HG02981 (cell line): ENCODE data around the gene RIC8A.
"Not testable (repeated sequence)": the region's sequence is repeated elsewhere in the genome, so short reads cannot be mapped to it uniquely, and the experiment has no call there.

Experiments
- ATAC-seq: cut with Tn5 transposase; IDR thresholded peaks from one replicate; pipeline ENCODE4 v1.9.1; 2021; ENCODE audit warnings: mild to moderate bottlenecking, moderate library complexity; ENCODE audit not compliant: unreplicated experiment

RIC8A gene

GRCh38 chr11:217704-218103 lies 10.2 kb downstream of the RIC8A start:
- ATAC-seq: no peak

- ATAC-seq: no peak
Observed at GRCh38 chr11:218815-219593, 11.5 kb downstream of the RIC8A start.

GRCh38 chr11:220641-221215 lies 13.2 kb downstream of the RIC8A start:
- not testable (repeated sequence) for ATAC-seq

- ATAC-seq: no peak
Observed at GRCh38 chr11:221539-221938, 14.0 kb downstream of the RIC8A start.

GRCh38 chr11:221998-222789 lies 14.7 kb downstream of the RIC8A start:
- ATAC-seq: no peak

- ATAC-seq: no peak
Observed at GRCh38 chr11:223026-223789, 15.7 kb downstream of the RIC8A start.

GRCh38 chr11:223884-224283 lies 16.4 kb downstream of the RIC8A start:
- ATAC-seq: no peak

GRCh38 chr11:224424-224823 lies 16.9 kb downstream of the RIC8A start:
- ATAC-seq: no peak

GRCh38 chr11:225734-226453 lies 18.4 kb downstream of the RIC8A start:
- ATAC-seq: no peak

- no peak for ATAC-seq
Observed at GRCh38 chr11:227824-228379, 20.4 kb downstream of the RIC8A start.

- no peak for ATAC-seq
Observed at GRCh38 chr11:230431-230830, 22.9 kb downstream of the RIC8A start.

GRCh38 chr11:232783-233565 lies 25.5 kb downstream of the RIC8A start:
- no peak for ATAC-seq

- ATAC-seq: no peak
Observed at GRCh38 chr11:235180-235579, 27.7 kb downstream of the RIC8A start.

GRCh38 chr11:235609-235996 lies 28.1 kb downstream of the RIC8A start:
- peak; percentile 14 for ATAC-seq

GRCh38 chr11:235997-236773 lies 28.7 kb downstream of the RIC8A start, which contains the start of gene SIRT3:
TSS of gene SIRT3 (minus strand) at chr11:236342. CDS start at chr11:236328, 14 bp downstream.
- peak; percentile 68 for ATAC-seq

- peak; percentile 78 for ATAC-seq
Observed at GRCh38 chr11:236774-237767, 29.6 kb downstream of the RIC8A start, which contains the start of gene PSMD13. TSS of gene PSMD13 (plus strand) at chr11:236976. CDS start at chr11:237050, 74 bp downstream.

GRCh38 chr11:238346-238745 lies 30.8 kb downstream of the RIC8A start:
- not testable (repeated sequence) for ATAC-seq
